ENCODE measurements around the gene EDDM13.

DNA sequence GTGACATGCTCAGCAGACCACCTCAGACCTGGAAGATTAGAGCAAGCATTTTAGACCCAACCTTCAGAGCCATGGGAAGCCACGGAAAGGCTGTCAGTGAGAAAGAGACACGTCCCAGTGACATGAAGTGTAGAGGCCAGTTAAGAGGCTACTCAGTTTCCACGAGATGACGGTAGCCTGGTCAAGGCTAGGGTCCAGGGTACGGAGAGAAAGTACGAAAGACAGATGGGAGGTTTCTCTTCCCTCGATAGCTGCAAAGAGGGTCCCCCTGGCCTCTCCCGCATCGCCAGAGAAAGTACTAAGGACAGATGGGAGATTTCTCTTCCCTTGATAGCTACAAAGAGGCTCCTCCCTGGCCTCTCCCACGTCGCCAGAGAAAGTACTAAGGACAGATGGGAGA, 33.5 kb downstream of the EDDM13 start:
- TF ChIP-seq, protein P1, sequence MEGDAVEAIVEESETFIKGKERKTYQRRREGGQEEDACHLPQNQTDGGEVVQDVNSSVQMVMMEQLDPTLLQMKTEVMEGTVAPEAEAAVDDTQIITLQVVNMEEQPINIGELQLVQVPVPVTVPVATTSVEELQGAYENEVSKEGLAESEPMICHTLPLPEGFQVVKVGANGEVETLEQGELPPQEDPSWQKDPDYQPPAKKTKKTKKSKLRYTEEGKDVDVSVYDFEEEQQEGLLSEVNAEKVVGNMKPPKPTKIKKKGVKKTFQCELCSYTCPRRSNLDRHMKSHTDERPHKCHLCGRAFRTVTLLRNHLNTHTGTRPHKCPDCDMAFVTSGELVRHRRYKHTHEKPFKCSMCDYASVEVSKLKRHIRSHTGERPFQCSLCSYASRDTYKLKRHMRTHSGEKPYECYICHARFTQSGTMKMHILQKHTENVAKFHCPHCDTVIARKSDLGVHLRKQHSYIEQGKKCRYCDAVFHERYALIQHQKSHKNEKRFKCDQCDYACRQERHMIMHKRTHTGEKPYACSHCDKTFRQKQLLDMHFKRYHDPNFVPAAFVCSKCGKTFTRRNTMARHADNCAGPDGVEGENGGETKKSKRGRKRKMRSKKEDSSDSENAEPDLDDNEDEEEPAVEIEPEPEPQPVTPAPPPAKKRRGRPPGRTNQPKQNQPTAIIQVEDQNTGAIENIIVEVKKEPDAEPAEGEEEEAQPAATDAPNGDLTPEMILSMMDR (IDR thresholded peaks at IDR 0.05 in 8 of 11, conservative IDR thresholded peaks at IDR 0.05 in 3 of 11) = no peak
- no peak for TF ChIP-seq POLR2AphosphoS5 (IDR thresholded peaks at IDR 0.05)
- TF ChIP-seq POLR2A (IDR thresholded peaks at IDR 0.05) = no peak

Data from spleen (tissue), 7 donors.